Stimulated activated CD8-positive, alpha-beta memory T cell treated with anti-CD3 and anti-CD28 coated beads, Interleukin-4, amount 100 ng/mL, for 4 hours (primary cell): ENCODE data around the gene PEA15.

ENCODE experiments used
- DNase-seq, 2 donors: peaks; one replicate each; pipeline ENCODE4 v3.0.0-alpha.2; 2020; ENCODE audit warnings: low read depth in 2 of 2, low spot score in 1 of 2

The PEA15 gene

DNA sequence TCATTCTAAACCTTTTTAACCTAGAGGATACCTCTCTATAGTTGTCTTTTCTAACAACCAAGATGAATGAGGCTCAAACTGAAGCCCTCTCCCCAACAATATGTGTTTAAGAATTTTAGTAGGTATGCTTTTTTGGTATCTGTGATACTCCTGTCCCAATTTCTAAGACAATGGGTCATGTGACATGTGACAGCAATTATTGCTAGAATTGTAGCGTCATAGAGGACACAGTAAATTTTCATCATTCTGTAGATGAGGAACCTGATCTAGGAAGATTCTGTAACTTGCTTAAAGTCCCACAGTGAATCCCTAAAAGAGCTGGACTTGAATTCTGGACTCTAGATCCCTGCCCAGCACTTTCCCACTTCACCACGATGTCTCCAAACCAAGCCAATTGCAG, 26.5 kb upstream of the PEA15 start:
- no peak for DNase-seq

DNA sequence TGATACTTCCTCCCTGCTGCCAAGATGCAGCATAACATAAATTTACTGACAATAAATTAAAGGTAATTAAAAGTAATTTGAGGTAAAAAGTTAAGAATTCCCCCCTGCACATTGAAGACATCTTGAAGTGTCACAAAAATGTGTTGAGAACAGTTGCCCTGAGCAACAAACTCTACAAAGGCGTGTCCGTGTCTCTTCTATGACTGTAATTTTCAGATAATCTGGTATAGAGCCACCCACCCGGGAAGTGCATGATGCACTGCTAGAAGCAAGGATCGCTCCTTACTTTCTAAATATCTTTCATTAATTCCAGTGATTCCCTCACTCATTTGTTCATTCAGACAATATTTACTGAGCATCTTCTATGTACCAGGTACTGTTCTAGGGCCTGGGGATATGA, 25.8 kb upstream of the PEA15 start:
- DNase-seq, result no peak

DNA sequence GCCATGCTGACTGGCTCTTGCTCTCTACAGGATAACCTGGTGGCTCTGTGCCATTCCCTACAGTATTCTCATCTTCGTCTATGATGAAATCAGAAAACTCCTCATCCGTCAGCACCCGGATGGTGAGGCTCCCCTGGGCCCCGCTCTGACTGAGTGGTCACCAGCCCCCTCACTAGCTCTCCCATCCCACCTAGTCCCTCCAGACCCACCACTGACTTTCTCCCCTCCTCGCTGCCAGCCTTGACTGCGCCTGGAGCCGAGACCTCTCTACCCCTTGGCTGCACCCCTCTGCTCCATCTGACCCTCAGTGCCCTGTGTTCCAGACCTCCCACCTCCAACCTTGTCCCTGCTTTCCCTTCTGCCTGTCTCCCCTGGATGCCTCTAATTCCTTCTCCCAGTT, 18.9 kb upstream of the PEA15 start:
- DNase-seq, result no peak

DNA sequence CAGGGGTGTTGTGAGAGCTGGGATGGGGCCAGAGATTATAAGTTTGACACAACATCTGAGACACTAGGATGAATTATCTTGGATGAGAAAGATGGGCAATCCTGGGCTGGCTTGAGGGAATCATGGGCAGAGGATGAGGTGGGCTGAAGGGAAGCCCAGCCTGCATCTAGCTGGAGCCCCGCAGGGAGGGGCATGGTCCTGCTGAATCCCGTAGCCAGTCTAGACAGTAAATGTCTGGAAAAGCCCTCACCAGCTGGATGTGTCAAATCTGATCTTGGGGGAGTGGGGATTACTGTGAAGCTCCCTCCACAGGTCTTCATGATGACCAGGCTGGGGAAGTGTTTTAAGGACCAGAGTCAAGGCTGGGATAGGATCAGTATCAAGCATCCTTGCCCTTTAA, 18.5 kb upstream of the PEA15 start:
- no peak for DNase-seq

DNA sequence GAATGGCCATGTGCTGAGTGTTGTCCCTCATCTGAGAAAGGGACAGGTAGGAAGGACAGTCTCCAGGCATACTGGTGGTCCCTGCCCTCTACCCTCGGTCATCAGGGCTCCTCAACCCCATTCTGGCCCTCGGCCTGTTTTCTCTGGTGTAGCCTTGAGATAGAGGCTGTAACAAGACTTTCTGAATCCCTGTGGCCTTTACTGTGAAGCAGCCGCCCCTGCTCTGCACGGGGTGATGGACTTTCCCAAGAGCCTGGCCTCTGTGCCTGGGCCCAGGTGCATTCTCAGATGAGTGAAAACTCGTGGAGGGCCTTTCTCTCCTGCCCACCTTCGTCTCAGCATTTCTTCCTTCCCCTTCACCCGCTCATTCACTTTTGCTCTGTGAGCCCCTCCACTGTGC, 17.8 kb upstream of the PEA15 start:
- no peak for DNase-seq

DNA sequence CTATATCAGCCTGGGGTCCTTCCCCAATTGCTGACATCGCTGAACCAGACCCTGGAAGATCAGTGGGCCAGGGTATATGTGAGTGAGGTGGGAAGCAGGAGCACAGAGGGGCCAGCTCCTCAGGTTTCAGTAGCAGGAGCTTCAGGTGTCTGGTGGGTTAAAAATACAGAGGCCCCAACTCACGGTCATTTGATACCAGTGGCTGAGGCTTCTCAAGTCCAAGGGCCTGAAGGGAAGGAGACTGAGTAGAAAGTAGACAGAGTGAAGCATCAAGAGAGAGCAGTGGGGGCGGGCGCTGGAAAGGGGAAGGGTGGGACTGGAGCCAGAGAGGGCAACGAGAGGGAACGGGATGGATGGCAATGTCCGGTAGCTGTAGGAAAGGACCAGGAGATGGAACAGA, 16.8 kb upstream of the PEA15 start:
- no peak for DNase-seq

DNA sequence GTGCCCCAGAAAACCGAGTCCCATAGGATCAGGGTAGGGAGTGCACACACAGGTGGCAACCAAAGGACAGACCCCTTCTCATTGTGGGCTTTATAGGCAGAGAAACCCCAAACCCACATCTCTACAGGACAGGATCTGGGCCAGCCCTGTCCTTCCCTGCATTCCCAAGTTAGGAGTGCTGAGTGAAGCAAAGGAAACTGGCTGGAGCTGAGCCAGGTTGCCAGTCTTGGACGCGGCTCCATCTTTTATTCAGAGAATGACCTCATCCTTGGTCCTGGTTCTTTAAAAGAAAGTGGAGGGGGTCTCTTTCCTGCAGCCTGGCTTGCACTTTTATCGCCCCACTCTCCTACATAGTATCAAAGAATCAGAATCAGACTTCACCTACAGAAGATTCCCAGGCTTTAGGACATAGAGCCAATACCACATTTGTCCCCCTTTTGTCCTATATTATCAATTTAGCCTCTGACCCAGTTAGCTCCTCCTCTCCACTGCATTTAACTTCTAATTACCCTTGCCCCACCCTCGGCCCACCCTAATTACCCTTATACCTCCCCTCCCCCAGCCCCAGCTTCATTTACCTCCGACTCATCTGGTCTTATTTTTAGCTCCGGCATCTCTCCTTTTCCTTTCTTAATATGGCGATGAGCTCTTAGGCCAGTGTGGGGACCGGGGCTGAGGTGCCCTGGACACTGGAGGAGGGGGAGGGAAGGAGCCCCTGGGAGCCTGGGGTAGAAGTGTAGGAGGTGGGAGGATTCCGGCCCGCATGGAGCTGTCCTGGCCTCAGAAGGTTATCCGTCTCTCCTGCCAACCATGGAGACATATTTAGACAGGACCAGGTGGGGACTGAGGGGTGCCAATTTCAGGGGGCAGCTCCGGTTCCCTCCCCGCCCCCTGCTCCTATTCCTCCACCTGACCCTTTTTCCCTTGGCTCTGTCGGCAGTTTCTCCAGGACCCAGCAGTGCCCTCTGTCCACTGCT, 15.2 kb upstream of the PEA15 start, which contains the start of gene CASQ1:
Gene CASQ1 (plus strand): TSS at position 927 of the 977 bp plus-strand sequence. CDS start 177 bp downstream, outside the sequence.
- no peak for DNase-seq

DNA sequence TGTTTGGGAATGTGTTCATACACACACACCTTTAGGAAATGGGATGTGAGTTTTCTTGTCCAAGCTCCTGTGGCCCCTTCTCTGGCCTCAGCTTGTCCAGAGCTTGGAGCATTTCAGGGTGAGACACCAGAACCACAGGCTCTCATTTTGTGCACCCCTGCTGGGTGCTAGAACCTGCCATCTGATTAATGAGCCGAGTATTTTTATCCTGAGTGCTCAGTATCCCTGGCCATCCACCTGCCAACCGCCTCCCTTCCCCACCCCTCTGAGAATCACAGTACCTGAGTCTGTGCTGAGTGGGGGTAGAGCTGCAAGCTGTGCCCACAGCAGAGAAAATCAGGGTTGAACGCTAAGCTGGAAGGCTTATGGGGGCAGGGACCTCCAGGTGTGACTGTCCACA, 13.4 kb upstream of the PEA15 start:
- no peak for DNase-seq

DNA sequence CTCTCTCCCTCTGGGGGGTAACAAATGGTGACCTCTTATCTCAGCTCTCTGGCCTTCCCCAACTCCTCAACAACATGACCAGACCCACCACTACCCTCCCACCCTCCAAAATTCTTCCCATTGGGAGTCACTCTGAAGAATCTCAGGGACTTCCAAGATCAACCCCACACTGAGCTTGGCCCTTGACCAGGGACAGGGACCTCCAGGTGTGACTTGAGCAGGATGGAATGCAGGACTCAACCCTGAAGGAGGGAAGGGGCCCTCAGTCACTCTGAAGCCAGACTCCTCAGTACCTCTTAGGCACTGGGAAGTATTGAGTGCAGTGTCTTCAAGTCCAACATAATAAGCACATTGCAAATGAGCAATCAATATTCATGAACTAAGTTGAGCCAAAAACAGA, 12.9 kb upstream of the PEA15 start:
- DNase-seq, result no peak

DNA sequence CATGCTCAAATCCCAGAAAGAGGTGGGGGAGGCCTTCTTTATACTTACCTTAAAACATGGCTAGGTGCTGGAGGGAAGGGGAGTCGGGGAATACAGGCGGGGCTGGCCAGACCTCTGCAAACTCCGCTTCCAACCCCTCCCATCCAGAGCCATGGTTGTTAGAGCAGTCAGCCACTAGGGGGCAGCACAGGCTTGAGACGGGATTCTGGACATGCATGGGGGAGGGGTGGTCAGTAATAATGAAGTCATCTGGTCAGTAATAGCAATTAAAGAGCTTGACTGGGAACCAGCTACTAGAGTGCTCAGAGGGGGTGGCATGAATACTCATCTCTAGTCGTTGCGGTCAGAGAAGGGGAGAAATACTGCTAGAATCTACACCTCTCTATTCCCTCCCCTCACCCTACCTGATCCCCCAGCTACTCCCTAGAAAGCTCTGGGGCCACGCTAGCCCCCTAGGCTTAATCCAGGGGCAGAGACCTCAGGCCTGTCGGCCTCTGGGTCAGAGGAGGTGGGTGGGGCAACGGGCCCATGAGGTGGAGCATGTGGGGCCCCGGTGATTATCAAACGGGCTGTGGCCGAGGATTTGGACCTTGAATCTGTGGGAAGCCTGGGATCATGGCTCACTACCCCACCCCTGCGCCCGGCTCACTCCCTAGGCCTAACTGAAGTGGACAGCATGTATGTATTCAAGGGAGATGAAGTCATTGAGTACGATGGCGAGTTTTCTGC, 11.9 kb upstream of the PEA15 start:
- DNase-seq, result peak; percentile 42 to 78

DNA sequence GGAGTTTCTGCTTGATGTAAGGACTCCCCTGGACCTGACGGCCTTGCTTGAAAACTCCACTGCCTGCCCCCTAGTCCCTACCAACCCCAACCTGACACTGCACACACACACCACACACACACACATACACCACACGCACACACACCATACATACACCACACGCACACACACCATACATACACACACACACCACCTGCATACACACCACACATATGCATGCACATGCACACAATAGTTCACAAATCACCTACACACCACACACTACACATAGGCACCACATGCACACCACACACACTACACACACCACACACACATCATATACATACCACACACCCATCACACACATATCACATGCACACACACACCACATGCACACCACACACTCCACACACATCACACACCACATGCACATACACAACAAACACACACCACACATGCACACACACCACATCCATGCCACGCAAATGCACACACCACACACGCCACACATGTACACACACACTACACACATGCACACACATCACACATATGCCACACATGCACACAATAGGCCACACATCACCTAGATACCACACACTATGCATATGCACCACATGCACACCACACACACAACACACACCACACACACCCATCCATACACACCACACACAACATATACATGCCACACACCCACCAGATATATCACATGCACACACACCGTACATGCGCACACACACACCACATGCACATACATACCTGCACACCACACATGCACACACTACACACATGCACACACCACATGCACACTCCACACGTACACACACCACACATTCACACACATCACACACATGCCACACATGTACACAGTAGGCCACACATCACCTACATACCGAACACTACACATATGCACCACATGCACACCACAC, 11.1 kb upstream of the PEA15 start:
- no peak for DNase-seq

DNA sequence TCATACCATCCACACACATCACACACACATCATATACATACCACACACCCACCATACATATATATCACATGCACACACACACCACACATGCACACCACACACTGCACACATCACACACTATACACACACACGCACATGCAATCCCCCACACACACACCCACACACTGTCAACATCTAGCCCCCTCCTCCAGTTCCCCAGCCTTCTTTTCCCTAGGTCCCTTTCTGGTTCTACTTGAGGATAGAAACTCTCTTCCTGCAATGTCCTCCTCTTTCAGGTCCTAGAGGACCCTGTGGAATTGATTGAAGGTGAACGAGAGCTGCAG, 10.5 kb upstream of the PEA15 start:
- DNase-seq, result no peak

DNA sequence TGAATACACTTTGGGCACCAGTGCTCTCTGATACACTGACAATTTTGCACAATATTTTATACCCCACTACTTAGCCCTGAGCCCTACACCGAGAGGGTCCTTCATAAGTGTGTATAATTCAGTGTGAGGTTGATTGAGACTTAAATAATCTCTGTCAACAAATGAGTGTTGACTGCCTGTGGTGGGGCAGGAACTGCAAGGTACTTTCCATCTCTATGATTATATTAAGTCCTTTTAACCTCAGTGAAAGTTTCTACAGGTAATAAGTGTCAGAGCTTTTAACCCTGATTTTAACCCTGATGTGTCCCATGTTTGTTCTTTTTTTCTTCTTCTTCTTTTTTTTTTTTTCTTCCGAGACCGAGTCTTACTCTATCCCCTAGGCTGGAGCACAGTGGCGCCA, 9.0 kb upstream of the PEA15 start:
- no peak for DNase-seq

DNA sequence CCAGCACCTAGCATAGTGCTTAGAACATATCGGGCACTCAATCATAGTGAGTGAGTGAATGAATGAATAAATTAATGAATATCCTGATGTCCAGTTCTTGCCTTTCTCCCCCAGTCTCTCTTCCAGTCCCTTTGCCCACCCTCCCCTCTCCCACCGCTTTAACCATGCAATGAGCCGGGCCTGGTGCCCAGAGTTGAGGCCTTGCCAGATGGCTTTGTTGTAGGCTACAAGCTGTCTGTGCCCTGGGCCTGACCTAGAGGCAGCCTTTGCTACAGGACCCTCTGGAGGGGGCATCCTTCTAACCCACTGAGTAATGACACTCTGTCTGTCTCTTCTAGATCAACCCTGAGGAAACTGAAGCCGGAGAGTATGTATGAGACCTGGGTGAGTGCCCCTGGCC, 8.0 kb upstream of the PEA15 start:
- DNase-seq, result no peak

DNA sequence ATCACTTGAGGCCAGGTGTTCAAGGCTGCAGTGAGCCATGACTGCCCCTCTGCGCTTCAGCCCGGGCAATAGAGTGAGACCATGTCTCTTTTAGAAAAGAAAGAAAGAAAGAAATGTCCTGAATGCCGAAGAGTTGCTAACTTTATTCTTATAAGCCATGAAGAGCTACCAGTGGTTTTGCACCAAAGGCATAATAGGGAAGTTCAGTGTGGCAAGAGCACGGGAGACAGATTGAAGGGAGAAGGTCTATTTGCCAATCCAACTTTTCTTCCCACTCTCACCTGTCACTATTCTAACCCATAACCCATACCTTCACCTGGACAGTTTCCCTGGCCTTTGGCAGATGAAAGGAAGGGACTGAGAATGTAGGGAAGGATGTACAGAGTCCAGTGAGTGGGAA, 4.4 kb upstream of the PEA15 start:
- DNase-seq, result no peak

DNA sequence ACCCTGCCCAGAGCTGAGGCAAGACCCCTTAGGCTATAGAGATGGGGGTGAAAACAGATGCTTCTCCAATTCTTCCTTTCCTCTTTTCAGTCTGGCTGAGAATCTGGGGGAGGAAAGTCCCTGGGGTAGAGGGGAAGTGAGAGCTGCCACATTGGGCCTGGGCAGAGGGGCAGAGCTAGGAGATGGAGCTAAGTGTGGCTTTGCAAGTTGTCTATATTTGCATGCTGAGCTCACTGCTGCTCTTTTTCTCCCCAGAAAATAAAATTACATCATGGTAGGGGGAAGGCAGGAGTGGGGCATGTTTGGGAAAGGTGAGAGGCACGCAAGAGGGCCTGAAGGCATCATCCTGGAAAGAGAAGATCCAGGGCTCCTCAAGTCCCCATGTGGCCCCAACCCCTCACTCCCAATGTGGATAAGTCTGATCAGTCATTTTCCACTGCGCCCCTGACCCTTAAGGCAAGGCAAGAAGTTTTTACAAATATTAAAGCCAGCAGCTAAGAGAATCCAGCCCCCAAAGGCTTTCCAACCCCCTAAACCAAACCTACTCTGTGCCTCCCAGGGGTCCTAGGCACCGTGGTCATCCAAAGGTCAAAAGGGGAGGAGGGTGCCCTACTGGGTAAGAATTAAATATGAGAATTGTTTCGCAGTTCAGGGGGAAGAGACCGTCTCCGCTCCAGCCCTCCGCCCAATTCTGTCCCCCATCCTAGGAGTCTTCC, 500 bp upstream of the PEA15 start:
- DNase-seq, result no peak

DNA sequence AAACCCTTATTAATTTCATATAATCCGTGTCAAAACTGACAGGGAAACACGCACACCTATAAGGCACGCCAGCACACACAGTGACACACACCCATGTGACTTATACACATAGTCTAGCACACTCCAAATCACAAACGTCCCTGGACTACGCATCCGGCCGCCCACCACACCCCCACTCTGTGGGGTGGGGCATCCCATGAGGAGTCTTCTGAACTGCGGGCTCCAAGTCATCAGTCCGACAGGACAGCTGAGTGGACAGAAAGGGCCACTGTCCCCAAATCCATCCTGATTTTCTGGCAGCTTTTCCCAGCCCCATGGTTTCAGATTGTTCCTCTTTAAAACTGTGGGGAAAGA, 829 bp downstream of the PEA15 start:
- peak; percentile 31 to 45 for DNase-seq

DNA sequence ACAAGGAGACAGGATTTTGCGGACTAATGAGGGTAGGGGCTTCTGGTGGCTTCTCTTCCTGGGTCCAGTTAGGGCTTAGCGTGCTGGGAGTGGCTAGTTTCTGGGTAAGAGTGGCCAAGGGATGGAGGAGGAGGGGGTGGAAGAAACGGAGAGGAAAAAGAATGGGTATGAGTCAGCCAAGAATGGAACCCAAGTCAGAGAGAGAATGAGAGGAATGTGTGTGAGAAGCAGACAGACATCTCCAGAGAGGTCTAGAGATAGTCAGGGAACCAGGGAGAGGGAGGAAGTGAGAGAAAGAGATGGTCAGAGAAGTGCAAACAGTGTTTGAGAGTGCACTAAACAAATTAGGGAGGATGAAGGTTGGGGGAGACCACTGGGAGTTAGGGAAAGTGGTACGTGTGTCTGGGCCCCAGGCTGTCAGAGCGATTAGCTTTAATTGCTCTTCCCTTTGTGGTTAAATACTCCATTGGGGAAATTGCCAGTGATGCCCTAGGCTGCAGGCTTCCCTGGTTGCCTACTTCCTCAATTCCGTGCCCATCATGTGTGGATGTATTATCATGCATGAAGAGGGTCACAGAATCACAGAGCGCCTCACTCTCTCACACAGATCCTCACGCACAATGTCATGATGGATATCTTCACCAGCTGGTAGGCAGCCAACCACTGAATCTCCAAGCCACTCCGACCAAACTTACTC, 1.4 kb downstream of the PEA15 start:
- no peak for DNase-seq

DNA sequence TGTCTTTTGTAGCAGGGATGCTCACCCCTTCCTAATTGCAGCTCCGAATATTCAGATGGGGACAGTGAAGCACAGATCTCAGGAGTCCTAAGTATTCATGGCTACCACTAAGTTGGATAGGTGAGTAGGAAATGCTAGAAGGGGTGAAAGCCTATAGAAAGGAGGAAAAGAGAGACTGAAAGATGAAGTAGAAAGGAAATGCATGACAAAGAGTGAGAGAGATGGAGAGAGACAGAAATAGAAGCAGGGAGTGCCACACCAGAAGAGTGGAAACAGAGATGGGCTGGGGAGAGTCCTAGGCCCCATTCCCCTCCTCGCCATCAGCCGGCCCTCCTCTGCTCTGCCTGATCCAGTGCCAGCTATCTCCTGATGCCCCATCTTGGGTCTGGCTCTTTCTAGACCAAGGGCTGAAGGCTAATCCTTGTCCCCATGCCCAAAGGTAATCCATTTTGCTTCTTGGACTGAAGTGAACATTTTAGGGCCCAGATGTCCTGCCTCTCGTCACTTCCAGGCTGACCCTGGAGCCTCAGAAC, 2.0 kb downstream of the PEA15 start:
- no peak for DNase-seq
